ENCODE measurements around the gene CARMIL1.
"Not testable (repeated sequence)": the region's sequence is repeated elsewhere in the genome, so short reads cannot be mapped to it uniquely, and the experiment has no call there.

DNA sequence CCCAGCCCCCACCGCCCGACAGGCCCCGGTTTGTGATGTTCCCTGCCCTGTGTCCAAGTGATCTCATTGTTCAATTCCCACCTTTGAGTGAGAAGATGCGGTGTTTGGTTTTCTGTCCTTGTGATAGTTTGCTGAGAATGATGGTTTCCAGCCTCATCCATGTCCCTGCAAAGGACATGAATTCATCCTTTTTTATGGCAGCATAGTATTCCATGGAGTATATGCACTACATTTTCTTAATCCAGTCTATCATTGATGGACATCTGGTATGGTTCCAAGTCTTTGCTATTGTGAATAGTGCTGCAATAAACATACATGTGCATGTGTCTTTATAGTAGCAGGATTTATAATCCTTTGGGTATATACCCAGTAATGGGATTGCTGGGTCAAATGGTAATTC, 165.3 kb downstream of the CARMIL1 start:
- not testable (repeated sequence) for TF ChIP-seq CTCF (conservative IDR thresholded peaks at IDR 0.05 in 1 of 2, IDR thresholded peaks at IDR 0.05 in 1 of 2; ENCODE audit: extremely low read depth in 1 of 2, insufficient read depth in 1 of 2, low read depth in 1 of 2, low read length in 2 of 2); EZH2 (IDR thresholded peaks at IDR 0.05; ENCODE audit: borderline replicate concordance, low read length)
